Stimulated activated CD4-positive, alpha-beta T cell treated with anti-CD3 and anti-CD28 coated beads, Interleukin-4, amount 100 ng/mL, for 48 hours (primary cell): ENCODE data around the gene SAP30L.

Experiments used
- DNase-seq, 2 donors: peaks; one replicate each; pipeline ENCODE4 v3.0.0-alpha.2; 2020; ENCODE audit warnings: low read depth in 2 of 2

Gene SAP30L, protein sequence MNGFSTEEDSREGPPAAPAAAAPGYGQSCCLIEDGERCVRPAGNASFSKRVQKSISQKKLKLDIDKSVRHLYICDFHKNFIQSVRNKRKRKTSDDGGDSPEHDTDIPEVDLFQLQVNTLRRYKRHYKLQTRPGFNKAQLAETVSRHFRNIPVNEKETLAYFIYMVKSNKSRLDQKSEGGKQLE

DNA sequence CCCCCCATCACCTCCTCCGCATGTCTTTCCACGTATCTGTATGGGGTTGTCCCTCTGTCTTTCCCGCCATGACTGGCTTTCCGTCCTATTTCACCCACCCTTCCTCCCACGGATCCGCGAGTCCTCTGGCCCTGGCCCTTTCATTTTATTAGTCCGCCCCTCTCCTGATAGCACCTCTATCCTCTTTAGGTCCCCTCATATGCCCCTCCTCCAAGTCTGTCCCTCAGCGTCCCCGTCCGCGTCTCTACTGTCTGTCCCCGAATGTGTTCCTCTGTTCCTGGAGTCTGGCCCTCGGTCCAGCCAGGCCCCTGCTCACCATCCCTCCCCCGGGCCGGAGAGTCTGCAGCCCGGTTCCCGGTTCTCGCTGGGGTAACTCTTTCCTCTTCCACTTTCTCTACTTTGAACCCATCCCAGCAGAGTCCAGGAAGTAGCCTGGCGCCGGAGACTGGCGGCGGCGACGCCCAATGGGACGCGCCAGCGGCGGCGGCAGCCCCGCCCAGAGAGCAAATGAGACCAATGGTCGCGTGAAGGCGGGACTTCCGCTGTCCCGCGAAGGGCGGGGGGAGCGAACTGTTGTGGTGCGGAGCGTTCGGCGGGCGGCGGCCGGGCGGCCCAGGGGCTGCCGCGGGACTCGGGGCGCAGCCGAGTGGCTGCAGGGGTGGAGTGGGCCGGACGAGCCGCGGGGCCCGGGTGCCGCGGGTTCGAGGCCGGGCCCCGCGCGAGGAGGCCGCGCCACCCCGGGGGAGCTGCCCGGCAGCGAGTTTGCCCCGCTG lies at the start of gene SAP30L:
TSS of gene SAP30L (plus strand) at position 576 of the 773 bp plus-strand sequence. CDS start 608 bp downstream, outside the sequence.
- peak; percentile 90 to 92 for DNase-seq

DNA sequence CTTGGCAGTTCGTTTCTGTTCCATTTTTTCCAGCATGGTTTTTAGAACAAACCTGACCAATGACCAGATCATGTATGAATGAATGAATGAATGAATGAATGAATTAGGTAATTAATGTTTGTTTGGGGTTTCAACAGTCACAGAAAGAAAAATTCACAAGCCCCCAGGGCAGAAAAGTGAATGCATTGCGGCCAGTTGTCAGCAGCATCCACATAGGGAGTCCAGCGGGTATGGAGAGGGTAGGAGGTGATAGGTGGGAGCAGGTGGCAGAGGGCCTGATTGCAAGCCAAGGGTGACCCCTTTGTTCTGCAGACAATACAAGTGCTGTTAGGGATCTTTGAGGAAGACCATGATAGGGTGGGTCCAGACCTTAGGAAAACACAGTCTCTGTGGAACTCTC lies 49.7 kb upstream of the SAP30L start:
- no peak for DNase-seq

DNA sequence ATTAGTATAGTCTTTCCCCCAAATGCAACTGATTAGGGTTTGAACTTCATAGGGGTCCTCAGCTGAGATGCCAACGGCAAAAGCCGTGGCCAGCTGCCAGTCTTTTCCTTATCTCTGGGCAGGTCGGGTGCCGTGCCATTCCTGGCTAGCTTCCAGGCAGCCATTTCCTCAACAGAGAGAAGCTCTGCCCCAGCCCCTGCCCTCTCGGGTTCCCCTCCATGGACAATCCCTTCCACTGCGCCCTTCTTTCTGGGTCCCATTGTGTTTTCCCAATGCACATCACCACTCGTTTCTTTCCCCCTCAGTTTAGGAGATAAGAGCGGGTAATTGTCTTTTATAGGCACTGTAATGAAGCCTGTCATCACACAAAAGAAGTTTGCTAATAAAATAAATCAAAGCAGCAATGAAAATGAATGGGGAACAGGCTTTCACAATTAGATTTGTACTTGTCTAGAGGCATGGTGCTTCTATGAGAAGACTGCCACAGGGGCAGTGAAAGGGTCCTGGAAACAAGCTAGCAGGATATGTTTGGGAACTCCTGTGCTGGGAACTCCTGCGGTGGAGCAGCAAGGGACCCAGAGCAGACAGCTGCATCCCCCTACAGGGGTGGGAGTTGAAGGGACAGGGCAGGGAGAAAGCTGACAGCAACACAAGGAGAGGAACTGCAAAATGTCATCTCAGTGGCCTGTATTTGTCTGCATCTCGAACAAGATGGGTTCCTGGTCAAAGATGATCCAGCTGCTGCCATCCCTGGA lies 48.0 kb upstream of the SAP30L start:
- DNase-seq: no peak

DNA sequence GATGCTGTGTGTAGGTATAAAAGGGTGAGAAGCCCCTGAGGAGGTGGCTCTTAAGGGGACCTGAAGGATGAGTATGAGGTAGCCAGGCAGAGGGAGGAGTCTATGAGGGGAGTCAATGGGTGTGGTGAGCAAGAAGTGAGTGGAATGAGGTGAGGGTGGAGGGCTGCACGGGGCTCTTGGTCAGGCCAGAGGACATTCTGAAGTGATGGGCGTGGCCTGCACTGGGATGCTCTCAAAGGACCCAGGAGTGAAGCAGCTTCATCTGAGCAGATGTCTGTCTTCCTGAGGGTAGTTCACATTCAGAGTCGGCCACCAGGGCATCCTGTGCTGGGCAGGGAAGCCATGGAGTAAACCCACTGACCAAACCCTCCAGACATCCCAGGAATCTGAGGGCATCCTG lies 45.1 kb upstream of the SAP30L start:
- no peak for DNase-seq

DNA sequence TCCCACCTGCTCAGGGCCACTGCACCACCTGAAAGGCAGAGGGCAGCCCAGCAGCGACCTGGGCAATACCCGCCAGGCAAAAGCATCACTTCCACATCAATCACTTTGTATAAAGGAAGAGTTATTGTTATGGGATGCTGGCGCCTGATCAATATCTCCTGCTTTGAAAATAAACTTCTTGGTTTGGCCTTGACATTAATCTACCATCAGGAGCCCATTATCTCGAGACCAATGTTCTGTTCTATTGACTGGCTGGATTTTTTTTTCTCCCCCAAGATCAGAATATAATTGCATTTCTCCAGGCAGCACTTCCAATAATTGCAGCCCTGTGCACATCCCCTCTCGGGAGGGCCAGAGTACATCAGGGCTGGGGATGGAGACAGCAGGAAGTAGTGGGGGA lies 44.4 kb upstream of the SAP30L start:
- no peak for DNase-seq

DNA sequence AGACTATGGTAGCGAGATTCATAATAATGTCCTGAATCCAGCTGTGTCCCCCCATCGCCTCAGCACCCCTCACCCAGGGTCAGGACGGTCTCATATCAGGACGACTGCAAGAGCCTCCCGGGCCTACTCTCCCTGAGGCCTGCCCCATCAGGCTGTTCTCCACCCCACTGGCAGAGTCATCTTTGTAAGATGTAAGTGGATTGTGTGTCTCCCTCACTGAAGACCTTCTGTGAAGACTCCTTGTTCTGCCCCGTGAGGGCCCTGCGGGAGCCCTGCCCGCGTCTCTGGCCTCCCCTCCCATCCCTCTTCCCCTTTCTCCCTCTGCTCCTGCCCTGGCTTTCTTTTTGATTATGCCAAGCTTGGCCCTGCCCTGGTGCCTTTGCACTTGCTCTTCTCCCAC lies 43.9 kb upstream of the SAP30L start:
- DNase-seq: no peak

DNA sequence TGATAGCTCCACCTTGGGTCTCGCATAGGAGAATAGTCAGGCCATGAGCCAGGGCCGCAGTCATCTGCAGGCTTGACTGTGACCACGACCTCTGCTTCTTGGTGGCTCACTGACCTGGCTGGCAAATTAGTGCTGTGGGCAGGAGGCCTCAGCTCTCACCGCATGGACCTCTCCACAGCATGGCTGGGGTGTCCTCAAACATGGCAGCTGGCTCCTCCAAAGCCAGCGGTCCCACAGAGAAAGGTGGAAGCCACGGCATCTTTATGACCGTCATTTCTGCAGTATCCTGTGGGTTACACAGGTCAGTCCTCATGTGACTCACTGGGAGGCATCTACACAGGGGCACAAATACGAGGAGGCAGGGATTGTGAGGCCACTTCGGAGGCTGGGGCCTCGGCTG lies 43.2 kb upstream of the SAP30L start:
- no peak for DNase-seq

DNA sequence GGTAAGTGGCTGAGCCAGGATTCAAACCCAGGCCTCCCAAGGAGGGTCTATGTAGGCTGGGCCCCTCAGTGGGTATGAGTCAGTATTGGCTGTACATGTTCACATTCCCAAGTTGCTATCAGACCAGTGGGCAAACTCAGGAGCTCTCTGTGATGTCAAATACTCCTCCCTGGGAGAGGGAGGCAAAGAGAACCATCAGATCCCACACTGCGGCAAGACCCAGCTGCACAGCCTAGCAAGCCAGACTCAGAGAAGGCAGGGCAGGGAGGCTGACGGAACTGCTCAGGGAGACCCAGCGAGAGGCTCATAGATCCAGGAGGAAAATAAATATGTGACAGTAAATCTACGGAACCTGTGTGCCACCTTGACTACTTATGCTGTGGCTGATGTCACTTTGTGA lies 42.6 kb upstream of the SAP30L start:
- no peak for DNase-seq

DNA sequence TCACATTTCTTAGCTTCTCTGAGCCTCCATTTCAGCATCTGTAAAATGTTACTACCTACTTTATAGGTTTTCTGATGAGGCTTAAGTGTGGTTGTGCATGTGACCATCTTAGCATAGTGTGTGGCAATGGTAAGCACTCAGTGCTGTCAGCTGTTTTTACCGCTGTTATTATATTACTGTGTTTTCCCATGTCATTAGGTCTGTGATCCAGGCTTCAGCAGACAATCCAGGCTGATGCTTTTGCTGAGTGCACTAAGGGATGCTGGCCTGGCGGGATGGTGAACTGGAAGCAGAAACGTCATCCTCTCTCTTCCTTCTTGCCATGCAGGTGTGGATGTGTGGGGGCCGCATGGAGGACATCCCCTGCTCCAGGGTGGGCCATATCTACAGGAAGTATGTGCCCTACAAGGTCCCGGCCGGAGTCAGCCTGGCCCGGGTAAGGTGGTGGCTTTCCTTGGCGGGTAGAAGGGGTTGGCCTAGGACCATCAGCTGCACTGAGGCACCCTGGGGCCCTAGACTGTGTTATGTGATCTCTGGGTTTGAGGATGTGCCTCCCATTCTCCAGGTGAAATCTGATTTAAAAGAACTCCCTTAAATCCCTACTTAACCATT lies 41.9 kb upstream of the SAP30L start:
- no peak for DNase-seq

DNA sequence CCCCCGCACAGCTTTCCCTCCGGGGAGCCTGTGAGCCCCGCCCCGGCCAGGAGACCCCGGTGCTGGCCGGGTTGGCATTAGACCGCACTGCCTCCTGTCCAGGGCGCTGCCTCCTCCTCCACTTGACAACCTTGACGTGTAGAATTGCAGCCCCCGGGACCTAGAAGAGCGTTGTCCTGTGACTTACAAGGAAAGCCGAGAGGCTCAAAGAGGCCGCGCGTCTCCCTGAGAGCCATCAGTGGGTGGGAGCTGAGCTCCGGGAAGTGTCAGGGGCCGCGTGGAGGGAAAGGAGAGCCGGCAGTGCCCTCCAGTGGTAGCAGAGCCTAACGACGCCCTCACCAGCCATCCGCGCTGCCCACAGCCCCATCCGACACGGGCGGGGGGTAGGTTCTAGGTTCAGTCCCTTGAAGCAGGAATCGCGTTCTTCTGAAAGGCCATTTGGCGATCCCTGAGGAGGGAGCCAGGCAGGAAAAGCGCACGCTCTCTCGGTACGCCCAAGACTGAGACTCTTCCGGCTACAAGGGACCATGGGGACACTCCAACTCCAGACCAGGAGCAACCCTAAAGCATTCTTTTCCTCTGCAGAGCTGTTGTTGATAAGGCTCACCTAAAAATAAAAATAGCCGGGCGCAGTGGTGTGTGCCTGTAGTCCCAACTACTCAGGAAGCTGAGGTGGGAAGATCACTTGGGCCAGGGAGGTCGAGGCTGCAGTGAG lies 40.6 kb upstream of the SAP30L start:
- DNase-seq: peak; percentile 69 to 70

DNA sequence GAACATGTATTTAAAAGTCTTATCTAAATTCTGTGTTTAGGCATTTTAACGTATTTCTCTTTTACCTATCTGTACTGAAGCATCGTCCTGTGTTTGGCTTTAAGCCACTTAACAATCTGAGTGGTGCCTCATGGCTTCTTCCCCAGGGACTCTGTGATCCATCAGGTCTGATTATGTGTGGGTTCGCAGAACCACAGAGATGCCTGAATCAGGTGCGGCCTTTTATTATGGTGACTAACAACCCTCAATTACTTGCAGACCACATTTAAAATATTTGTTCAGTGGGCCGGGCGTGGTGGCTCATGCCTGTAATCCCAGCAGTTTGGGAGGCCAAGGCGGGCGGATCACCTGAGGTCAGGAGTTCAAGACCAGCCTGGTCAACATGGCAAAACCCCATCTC lies 39.6 kb upstream of the SAP30L start:
- no peak for DNase-seq

DNA sequence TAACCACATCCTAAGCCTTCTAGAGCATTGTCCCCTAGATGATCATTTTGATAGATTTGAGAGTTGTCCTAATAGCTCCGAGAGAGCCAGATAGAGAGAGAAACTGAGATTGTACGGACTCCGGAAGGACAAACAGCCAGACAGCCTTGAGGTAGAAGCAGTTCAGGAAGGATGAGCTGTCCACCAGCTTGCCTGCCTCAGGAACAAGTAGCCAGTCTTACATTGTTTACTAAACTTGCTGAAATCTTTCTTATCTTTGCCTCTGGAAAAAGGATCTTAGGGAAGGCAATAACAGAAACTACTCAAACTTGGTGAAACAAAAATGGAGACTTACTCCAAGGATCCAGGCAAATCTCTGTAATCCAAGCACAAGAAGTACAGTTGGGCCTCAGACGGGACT lies 39.0 kb upstream of the SAP30L start:
- no peak for DNase-seq

DNA sequence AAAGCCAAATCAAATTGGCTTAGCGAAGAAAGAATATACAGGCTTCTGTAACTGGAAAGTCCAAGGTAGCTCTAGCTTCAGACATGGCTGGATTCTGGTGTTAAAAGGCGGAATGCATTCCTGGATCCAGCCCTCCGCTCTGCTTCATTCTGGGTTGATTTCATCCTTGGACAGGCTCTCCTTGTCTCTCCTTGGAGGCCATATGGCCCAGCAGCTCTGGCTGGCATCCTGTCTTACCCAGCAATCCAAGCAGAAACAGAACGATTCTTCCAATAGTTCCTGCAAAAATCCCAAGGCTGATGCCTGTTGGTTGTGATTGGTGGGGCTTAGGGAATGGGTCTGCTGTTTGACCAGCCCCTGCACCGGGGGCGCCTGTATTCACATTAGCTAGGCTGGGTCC lies 37.0 kb upstream of the SAP30L start:
- no peak for DNase-seq

DNA sequence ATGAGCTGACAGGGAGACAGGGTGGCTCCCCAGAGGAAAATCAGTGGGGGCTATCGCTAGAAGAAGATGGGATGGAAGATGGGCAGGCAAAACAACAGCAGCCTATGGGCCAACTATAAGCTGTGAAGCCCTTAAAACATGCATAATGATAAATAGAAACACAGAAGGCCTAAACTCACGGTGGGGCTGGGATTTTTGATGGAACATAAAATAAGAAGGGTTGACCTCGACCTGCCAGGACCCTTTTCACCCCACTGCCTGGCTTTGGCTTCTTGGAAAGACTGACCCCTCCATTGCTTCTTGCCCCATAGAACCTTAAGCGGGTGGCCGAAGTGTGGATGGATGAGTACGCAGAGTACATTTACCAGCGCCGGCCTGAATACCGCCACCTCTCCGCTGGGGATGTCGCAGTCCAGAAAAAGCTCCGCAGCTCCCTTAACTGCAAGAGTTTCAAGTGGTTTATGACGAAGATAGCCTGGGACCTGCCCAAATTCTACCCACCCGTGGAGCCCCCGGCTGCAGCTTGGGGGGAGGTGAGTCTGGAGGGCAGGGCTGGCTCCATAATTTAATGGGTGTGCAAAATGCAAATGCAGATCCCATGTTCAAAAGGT lies 36.5 kb upstream of the SAP30L start:
- no peak for DNase-seq

DNA sequence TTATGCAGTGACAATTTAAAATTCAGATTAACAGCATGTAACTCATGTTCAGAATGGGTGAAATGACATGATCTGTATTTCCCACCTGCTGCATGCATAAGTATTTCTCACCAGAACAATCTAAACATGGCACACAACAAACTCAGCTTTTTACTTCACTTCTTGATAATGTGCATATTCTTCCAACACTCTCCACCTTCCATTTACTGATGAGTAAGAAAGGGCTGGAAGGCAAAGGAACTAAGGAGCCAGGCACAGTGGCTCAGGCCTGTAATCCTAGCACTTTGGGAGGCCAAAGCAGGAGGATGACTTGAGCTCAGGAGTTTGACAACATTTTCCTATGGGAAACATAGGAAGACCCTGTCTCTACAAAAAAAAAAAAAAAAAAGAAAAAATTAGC lies 35.8 kb upstream of the SAP30L start:
- DNase-seq: no peak

DNA sequence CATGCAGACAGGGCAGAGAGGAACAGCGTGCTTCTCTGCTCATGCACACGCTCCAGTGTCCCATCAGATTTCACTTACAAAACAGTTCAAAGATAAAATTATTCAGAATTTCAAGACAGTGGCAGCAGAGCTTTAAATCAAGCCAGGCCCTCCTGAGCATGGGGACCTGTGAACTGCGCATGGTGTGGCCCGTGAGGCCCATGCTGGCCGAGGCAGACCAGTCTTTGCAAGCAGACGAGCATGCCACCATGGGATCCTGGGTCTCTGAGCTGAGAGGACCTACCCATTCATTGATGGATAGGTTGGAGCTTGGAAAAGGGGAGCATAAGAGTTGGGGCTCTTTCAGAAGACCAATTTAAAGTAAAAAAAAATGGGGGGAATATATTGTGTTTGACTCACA lies 35.0 kb upstream of the SAP30L start:
- DNase-seq: no peak

DNA sequence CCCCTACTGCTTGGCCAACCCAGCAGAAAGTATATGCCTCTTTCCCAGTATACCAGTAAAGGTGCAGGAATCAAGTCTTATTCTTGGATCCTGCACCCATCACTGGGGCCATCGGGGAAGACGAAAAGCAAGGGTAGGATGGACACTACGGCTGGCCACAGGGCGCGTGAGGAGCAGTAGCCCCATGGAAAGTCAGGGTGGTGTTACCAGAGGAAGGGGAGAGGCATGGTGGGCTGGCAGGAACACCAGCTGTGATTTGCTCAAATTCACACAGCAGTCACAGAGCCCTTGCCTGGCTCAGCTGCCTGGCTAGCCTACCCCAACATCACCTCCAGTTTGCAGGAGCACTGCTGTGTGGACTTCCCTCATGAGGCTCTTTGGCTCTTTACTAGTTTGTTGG lies 34.5 kb upstream of the SAP30L start:
- DNase-seq: no peak

DNA sequence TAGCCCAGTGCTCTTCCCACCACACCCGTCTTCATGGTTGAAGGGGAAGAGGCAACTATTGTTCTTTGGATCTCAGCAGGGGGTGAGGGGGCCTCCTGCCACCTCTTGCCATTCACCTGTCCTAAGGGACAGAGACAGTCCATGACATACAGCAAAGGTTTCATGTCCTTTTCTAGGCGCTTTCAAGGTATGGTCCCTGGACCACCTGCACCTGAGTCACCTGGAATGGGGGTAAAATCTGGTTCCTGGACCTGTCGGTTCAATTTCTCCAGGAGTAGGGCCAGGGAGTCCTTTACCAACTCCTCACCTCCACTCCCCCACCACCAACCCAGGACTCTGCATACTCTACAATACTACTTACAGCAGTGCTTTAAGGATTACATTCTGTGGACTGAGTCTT lies 33.5 kb upstream of the SAP30L start:
- DNase-seq: no peak

DNA sequence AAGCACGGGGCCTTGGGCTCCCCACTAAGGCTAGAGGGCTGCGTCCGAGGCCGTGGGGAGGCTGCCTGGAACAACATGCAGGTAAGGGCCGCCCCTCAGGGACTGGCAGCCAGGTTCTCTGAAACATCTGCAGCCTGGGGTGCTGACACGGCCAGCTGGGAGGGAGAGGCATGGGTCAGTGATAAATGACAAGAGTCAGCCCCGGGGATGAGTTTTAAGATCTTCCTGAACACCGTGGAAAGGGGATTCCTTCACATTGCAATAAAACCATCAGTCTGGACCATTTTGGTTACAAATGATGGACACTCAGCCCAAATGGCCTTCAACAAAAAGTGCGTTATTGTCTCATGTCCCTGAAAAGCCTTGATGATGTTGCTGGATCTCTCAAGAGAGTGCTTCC lies 32.9 kb upstream of the SAP30L start:
- no peak for DNase-seq

DNA sequence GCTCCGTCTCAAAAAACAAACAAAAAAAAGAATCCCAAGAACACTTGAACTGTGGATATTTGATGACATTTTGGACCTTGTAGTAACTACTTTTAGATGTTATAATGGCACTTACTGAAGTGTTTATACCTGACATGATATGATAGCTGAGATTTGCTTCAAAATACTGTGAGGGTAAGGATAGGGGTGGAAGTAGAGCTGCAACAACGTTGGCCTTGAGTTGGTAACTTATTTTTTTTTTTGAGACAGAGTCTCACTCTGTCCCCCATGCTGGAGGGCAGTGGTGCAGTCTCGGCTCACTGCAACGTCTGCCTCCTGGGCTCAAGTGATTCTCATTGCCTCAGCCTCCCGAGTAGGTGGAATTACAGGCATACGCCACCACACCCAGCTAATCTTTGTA lies 30.7 kb upstream of the SAP30L start:
- DNase-seq: no peak

DNA sequence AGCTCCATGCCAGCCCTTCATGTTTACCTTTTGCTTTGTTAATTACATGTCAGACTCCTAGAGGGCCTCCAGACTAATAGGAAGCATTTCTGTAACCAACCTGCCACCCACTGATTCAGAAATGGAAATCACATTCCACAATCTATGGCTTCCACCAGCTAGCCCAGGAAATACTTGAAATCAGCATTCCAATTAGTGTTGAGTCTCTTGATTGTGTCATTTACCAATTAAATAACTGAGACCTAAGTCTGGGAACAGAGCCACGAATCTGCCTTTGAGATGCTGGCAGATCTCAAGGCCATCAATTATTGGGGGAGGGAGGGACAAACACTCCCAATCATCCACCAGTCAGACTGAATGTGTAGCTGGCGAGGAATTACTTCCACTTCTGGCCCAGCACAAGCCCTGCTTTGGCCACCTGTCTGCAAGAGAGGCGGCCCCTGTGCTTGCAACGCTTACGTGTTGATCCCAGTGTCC lies 27.4 kb upstream of the SAP30L start:
- no peak for DNase-seq
